Activated CD8-positive, alpha-beta memory T cell treated with anti-CD3 and anti-CD28 coated beads for 24 hours (primary cell): ENCODE data around the gene TMEM141.
"Not testable (repeated sequence)": the region's sequence is repeated elsewhere in the genome, so short reads cannot be mapped to it uniquely, and the experiment has no call there.

Source experiments
- DNase-seq: peaks from one replicate; pipeline ENCODE4 v3.0.0-alpha.2; 2020

Gene TMEM141

GRCh38 chr9:136796238-136796774, 5.2 kb downstream of the TMEM141 start, which contains the start of gene CCDC183:
TSS of gene CCDC183 (plus strand) at chr9:136796338. CDS start at chr9:136796398, 60 bp downstream.
- no peak for DNase-seq

GRCh38 chr9:136796775-136797347, 5.7 kb downstream of the TMEM141 start:
- not testable (repeated sequence) for DNase-seq

DNA sequence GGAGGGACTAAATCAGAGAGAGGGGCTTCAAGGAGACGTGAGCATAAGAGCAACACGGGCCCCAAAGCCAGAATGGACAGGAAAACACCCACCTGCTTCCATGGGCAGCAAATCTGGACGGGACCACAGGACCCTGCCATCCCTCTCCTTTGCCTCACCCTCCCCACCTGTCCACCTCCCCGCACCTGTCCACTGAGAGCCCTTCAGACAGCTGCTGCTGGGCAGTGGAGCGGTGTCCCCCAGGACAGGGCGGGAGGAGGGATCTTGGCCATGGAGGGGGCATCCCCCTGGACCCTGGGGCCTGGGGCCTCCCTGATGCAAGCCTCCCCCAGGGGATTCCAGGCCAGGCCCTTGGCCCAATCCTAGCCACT, 7.5 kb downstream of the TMEM141 start:
- no peak for DNase-seq

DNA sequence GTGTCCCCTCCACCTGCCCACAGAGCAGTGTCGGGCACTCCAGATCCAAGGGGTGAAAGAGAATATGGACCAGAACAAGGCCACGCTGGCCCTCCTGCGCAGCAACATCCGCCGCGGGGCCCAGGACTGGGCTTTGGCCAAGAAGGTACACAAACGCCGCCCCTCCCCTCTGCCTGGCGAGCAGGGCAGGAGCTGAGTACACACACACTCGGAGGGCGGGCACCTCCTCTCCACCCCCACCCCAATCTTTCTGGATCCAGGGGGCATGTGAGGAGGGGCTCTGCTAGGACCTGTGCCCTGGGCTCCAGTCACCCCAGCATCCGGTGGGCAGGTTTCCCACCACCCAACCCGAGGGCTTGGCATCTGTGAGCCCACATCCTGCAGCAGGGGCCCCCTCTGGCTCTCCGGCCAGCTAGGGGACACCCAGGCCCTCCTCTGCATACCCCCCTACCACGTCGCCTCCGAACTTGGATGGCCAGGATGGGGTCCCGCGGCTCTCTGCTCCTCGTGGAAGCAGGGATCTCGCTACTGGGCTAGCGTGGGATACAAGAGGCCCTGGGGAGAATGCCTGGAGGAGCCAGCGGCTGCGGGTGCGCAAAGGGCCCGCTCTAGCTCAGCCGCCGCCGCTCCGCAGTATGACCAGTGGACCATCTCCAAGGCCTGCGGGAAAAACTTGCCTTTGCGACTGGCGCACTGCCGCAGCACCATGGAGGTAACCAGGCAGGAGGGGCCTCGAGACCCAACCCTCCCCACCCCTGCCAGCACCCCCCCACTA, 8.1 kb downstream of the TMEM141 start:
- no peak for DNase-seq

- DNase-seq: peak; percentile 95
These were observed 8.9 kb downstream of the TMEM141 start for GRCh38 chr9:136799854-136800657.

DNA sequence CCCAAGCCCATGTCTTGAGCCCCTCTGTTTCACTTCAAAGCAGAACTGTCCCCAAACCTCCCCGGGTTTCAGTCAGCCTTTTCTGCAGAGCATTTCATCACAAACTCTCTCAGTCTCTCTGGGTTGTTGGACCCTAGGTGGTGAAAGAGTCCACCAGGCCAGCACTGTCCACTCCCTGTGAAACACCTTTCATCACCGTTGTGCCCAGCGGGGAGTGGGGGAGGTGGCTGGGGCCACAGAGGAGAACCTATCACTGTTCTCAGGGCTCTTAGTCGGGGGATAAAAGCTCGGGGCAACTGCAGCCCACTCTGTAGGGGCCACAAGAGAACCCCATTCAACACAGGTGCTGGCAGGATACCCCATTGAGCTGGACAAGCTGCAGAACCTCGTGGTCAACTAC, 11.2 kb downstream of the TMEM141 start:
- DNase-seq: no peak

DNA sequence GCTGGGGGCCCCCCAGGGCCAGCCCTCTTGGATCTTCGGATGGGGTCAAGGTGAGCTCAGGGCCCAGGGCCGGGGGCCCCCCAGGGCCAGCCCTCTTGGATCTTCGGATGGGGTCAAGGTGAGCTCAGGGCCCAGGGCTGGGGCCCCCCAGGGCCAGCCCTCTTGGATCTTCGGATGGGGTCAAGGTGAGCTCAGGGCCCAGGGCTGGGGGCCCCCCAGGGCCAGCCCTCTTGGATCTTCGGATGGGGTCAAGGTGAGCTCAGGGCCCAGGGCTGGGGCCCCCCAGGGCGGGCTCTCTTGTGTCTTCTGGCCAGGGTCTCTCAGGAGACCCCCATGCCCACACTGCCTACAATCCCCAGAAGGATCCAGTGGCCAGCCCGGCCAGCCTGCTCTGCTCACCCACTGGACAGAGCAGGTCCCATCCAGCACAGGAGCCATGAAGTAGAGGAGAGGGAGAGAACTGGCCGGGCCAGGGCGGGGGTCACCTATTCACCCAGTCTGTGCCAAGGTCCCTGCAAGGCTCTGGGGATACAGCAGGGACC, 11.9 kb downstream of the TMEM141 start:
- not testable (repeated sequence) for DNase-seq

- no peak for DNase-seq
These were observed 12.7 kb downstream of the TMEM141 start for GRCh38 chr9:136803551-136804508.

DNA sequence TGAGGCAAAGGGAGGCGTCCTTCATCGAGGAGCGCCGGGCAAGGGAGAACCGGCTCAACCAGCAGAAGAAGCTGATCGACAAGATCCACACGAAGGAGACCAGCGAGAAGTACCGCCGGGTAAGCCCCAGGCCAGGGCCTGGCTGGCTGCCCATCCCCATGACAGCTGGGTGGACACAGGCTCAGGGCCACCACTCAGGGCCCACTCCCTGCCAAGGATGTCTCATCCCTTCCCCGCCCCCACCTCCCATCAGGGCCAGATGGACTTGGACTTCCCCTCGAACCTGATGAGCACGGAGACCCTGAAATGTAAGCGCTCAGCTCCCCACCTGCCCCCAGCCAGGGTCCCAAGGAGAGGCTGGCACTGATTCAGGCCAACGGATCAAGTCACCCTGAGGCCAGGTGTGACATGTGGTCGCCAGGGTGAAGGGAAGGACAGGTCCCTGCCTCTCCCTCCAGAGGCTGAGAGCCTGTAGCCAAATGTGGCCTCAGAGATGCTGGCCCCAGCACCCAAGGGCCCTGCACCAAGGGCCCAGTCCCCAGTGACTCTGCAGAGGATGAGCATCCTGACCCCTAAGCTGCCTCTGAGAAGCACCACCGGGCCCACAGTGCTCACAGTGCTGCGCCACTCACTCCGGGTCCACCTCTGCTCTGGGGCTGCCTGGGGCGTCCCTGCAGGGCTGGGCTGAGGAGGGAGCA, 13.5 kb downstream of the TMEM141 start:
- no peak for DNase-seq

DNA sequence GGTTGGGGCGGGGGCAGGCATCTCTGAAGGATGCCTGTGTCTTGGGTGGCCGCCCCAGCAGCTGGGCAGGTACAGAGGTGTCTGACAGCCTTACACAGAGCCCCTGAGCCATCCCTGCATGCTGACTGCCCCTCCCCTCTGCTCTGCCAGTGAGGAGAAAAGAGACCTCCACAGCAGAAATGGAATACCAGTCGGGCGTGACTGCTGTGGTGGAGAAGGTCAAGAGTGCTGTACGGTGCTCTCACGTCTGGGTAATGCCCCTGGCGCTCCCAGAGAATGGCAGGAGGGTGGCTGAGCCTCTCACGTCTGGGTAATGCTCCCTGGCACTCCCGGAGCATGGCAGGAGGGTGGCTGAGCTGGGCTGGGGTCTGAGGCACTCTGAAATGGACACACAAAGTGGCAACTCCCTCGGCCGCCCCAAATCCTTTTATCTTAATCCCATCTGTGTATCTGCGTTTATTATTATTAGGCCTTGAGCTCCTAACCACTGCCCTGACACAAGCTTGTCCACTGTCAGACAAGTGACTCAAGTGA, 14.1 kb downstream of the TMEM141 start:
- DNase-seq: no peak

DNA sequence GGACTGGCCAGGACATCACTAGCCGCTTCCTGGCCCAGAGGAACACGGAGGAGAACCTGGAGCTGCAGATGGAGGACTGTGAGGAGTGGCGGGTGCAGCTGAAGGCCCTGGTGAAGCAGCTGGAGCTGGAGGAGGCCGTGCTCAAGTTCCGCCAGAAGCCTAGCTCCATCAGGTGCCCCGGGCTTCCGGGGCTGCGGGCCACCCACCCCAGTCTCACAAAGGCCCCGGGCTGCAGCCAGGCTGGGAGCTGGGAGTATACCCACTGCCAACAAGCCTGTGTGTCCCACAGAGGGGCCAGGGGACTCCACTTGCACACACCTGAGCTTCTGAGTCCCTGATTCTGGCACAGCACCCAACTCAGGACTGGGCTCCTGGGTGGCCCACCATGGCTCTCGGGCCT, 14.9 kb downstream of the TMEM141 start:
- no peak for DNase-seq

GRCh38 chr9:136806631-136807201, 15.6 kb downstream of the TMEM141 start:
- DNase-seq: no peak

GRCh38 chr9:136807281-136808074, 16.3 kb downstream of the TMEM141 start, which contains the start of gene RABL6:
TSS of gene RABL6 (plus strand) at chr9:136807948. CDS start at chr9:136808197, 249 bp downstream.
- peak; percentile 92 for DNase-seq

DNA sequence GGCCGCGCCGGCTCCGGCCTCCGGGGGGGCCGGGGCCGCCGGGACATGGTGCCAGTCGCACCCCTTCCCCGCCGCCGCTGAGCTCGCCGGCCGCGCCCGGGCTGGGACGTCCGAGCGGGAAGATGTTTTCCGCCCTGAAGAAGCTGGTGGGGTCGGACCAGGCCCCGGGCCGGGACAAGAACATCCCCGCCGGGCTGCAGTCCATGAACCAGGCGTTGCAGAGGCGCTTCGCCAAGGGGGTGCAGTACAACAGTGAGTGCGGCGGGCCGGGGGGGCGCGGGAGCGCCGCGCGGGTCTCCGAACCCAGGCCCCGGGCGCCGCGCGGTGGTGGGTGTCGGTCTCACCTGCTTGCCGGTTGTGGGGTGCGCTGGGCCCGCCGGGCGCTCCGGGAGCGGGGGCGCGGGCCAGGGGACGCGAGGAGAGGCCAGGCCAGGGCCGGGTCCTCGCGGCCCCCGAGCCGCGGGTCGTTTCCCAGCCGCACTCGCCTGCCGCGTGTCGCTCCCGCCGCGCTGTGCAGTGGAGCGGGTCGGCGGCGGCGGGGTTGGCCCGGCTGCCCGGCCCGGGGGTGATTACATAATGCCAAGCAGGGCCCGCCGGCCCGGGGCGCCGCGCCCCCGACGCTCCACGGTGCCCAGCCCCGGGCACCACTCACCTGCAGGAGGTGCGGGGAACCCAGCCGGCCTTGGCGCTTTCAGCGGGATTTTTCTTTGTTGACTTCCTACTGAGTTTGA, 17.1 kb downstream of the TMEM141 start:
- peak; percentile 81 for DNase-seq

- no peak for DNase-seq
These were observed 17.6 kb downstream of the TMEM141 start for GRCh38 chr9:136808806-136809158.

DNA sequence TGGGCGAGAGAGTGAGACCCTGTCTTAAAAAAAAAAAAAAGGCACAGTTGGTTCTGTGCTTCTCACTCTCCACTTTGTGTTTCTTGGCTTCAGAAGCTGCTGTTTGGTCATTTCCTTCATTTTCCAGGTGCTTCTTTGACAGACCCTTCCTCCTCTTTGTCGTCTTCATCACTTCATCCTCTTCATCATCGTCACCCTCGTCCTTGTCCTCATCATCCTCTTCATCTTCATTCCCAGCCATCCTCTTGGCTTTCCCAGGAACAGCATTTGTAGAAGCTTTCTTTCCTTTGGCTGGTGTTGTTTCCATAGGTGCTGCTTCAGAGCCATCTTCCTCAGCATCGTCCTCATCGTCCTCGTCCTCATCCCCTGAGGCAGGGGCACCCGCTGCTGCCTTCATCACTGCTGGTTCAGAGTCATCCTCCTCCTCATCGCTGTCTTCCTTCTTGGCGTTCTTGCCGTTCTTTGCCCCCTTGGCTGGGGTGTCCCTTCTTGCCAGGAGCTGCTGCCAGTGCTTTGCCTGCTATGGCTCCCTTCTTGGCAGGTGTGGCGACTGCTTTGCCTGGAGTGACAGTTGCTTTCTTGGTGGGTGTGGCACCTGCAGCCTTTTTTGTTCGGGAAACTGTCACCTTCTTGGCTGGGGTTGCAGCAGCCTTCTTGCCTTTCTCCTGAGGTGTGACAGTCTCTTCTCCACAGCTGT, 23.7 kb downstream of the TMEM141 start:
- DNase-seq: no peak

DNA sequence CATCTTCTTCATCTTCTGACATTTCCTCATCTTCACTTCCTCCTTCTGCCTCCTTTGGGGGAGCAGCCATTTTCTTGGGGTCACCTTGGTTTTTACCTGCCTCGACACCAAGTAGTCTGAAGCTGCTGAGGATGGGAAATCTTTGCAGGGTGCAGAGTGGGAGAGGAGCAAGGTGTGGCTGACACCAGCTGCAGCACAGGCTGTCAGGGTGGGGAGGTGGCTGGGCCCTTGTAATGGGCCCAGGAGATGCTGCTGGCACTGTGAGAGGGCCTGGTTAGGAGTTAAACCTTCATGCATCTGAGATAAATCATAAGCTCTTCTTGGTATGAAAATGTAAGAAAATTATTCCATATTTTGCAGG, 24.3 kb downstream of the TMEM141 start:
- DNase-seq: no peak
